ENCODE data around the gene CELA2B.

- no peak for TF ChIP-seq CTCF (IDR thresholded peaks at IDR 0.05)
- TF ChIP-seq POLR2A (IDR thresholded peaks at IDR 0.05; ENCODE audit: low read depth), result no peak
These were observed 9.7 kb downstream of the CELA2B start for GRCh38 chr1:15485636-15486035.

Measured in esophagus muscularis mucosa (tissue), 3 donors.